Measurements from ENCODE around the gene SDK2. TPM values are rescaled to one million over a fixed set of nuclear protein-coding genes. Genes with fewer than 3 reads are reported as not detected.

The SDK2 gene
- total and polyA plus RNA-seq, 2 of the 8 experiments (the other 6 are each of a cell fraction or from before 2014, with no cell fraction given) = 3.9 to 4.1 TPM

DNA sequence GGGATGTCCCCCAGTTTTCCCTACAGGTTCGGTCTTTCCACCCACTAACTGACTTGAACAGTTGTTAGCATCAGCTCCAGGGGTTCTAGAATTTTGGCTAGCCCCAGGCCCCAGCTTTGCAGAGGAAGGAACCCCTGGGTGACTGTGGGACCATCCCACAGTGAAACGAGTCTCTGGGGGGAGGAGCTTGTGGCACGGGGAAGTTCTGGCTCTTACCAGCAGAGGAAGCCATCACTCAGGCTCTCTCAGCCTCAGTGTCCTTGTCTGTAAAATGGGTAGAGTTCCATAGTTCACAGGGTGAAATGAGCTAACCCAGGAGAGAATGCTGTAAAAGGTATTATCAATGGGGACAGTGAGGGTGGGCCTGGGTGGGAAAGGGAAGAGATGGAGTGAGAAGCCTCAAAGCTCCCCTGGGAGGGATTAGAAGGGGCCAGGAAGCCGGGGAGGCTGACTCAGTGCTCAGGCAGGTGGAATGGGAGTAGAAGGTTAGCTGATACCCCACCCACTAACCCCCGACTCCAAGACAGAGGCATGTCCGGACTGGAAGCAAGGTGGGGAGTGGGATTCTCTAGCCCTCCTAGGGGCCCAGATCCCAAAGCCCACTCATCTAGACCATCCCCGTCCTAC is 301.6 kb downstream of the SDK2 start (continued):
- no peak for TF ChIP-seq ZNF274 (IDR thresholded peaks at IDR 0.05; ENCODE audit: borderline replicate concordance, extremely low read depth, low read length)
- no peak for TF ChIP-seq POLR2AphosphoS5 (IDR thresholded peaks at IDR 0.05; ENCODE audit: low read depth, low read length)
- TF ChIP-seq SIX5 (IDR thresholded peaks at IDR 0.05; ENCODE audit: low read depth, low read length) = no peak
- 0 out of 2 replicates have a peak, but pooled peaks have one; percentile 20 for TF ChIP-seq BACH1 (IDR thresholded peaks at IDR 0.05; ENCODE audit: low read length)
- TF ChIP-seq FOSL1 (IDR thresholded peaks at IDR 0.05; ENCODE audit: insufficient read depth, low read depth, low read length) = no peak
- TF ChIP-seq, protein P1, sequence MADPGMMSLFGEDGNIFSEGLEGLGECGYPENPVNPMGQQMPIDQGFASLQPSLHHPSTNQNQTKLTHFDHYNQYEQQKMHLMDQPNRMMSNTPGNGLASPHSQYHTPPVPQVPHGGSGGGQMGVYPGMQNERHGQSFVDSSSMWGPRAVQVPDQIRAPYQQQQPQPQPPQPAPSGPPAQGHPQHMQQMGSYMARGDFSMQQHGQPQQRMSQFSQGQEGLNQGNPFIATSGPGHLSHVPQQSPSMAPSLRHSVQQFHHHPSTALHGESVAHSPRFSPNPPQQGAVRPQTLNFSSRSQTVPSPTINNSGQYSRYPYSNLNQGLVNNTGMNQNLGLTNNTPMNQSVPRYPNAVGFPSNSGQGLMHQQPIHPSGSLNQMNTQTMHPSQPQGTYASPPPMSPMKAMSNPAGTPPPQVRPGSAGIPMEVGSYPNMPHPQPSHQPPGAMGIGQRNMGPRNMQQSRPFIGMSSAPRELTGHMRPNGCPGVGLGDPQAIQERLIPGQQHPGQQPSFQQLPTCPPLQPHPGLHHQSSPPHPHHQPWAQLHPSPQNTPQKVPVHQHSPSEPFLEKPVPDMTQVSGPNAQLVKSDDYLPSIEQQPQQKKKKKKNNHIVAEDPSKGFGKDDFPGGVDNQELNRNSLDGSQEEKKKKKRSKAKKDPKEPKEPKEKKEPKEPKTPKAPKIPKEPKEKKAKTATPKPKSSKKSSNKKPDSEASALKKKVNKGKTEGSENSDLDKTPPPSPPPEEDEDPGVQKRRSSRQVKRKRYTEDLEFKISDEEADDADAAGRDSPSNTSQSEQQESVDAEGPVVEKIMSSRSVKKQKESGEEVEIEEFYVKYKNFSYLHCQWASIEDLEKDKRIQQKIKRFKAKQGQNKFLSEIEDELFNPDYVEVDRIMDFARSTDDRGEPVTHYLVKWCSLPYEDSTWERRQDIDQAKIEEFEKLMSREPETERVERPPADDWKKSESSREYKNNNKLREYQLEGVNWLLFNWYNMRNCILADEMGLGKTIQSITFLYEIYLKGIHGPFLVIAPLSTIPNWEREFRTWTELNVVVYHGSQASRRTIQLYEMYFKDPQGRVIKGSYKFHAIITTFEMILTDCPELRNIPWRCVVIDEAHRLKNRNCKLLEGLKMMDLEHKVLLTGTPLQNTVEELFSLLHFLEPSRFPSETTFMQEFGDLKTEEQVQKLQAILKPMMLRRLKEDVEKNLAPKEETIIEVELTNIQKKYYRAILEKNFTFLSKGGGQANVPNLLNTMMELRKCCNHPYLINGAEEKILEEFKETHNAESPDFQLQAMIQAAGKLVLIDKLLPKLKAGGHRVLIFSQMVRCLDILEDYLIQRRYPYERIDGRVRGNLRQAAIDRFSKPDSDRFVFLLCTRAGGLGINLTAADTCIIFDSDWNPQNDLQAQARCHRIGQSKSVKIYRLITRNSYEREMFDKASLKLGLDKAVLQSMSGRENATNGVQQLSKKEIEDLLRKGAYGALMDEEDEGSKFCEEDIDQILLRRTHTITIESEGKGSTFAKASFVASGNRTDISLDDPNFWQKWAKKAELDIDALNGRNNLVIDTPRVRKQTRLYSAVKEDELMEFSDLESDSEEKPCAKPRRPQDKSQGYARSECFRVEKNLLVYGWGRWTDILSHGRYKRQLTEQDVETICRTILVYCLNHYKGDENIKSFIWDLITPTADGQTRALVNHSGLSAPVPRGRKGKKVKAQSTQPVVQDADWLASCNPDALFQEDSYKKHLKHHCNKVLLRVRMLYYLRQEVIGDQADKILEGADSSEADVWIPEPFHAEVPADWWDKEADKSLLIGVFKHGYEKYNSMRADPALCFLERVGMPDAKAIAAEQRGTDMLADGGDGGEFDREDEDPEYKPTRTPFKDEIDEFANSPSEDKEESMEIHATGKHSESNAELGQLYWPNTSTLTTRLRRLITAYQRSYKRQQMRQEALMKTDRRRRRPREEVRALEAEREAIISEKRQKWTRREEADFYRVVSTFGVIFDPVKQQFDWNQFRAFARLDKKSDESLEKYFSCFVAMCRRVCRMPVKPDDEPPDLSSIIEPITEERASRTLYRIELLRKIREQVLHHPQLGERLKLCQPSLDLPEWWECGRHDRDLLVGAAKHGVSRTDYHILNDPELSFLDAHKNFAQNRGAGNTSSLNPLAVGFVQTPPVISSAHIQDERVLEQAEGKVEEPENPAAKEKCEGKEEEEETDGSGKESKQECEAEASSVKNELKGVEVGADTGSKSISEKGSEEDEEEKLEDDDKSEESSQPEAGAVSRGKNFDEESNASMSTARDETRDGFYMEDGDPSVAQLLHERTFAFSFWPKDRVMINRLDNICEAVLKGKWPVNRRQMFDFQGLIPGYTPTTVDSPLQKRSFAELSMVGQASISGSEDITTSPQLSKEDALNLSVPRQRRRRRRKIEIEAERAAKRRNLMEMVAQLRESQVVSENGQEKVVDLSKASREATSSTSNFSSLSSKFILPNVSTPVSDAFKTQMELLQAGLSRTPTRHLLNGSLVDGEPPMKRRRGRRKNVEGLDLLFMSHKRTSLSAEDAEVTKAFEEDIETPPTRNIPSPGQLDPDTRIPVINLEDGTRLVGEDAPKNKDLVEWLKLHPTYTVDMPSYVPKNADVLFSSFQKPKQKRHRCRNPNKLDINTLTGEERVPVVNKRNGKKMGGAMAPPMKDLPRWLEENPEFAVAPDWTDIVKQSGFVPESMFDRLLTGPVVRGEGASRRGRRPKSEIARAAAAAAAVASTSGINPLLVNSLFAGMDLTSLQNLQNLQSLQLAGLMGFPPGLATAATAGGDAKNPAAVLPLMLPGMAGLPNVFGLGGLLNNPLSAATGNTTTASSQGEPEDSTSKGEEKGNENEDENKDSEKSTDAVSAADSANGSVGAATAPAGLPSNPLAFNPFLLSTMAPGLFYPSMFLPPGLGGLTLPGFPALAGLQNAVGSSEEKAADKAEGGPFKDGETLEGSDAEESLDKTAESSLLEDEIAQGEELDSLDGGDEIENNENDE (IDR thresholded peaks at IDR 0.05; ENCODE audit: insufficient replicate concordance, low read length) = no peak
- TF ChIP-seq PHF8 (conservative IDR thresholded peaks at IDR 0.05; ENCODE audit: low read depth, low read length) = no peak
- 0 out of 4 replicates have a peak, but pooled peaks of 1 of the 2 experiments have one; percentile 5 for TF ChIP-seq RAD21 (IDR thresholded peaks at IDR 0.05 in 1 of 2, conservative IDR thresholded peaks at IDR 0.05 in 1 of 2; ENCODE audit: low read depth in 2 of 2, low read length in 2 of 2)
- TF ChIP-seq CTBP2 (IDR thresholded peaks at IDR 0.05; ENCODE audit: borderline replicate concordance, insufficient read depth, insufficient read length, low read length) = no peak
- TF ChIP-seq SIRT6 (IDR thresholded peaks at IDR 0.05; ENCODE audit: low read length) = no peak
